Inflammatory macrophage treated with lipopolysaccharide for 4 hours (primary cell): ENCODE measurements around the gene CCDC106.

Experiments
- DNase-seq: peaks from one replicate; pipeline ENCODE4 v3.0.0-alpha.2; 2020

Gene CCDC106

DNA sequence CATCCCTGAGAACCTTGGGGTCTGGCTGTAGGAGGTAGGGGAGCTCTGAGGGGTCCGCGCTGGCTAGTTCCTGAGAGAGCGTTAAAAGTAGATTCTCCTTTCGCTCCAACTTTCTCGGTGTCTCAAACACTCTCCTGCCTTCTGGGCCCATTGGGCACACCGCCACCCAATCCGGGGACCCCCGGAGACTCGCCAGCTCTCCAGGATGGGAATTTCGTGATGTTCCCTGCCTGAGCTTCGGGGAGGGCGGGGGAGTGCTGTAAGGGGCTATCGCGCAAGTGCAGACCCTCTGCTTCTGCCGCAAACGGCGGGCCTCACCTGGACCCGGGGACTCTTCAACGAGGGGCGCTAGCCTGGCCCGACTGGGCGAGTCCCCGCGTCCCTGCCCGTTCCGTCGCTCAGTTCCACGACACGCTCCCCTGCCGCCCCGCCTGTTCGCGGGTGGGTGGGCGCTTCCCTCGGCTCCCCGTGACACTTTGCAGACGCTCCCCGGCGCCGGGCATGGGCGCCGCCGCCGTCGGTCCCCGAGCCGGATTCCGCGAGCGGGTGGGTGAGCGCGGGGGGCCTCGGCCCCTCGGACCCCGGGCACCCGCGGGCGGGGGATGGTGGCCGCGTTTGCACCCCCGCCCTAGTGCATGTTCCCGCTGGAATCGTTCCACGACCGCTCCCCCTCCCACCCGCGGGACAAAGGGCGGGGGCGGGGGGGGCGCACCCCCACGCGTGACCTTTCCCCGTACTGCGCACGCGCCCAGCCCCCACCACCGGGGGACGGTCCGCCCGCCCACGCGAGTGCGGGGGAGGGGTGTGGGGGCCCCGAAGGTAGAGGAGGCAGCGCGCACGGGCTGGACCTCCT lies at the start of gene CCDC106:
TSS of gene CCDC106 (plus strand) at position 481 of the 853 bp plus-strand sequence. CDS start 835 bp downstream, outside the sequence.
- peak; percentile 32 for DNase-seq

GRCh38 chr19:55598719-55599467 lies 49.1 kb upstream of the CCDC106 start:
- peak; percentile 95 for DNase-seq

- peak; percentile 99 for DNase-seq
These were observed 48.6 kb upstream of the CCDC106 start, which contains the start of gene FIZ1 for GRCh38 chr19:55599468-55599841. FIZ1 (minus strand) TSS chr19:55599517; CDS start chr19:55597865, 1,652 bp downstream.

DNA sequence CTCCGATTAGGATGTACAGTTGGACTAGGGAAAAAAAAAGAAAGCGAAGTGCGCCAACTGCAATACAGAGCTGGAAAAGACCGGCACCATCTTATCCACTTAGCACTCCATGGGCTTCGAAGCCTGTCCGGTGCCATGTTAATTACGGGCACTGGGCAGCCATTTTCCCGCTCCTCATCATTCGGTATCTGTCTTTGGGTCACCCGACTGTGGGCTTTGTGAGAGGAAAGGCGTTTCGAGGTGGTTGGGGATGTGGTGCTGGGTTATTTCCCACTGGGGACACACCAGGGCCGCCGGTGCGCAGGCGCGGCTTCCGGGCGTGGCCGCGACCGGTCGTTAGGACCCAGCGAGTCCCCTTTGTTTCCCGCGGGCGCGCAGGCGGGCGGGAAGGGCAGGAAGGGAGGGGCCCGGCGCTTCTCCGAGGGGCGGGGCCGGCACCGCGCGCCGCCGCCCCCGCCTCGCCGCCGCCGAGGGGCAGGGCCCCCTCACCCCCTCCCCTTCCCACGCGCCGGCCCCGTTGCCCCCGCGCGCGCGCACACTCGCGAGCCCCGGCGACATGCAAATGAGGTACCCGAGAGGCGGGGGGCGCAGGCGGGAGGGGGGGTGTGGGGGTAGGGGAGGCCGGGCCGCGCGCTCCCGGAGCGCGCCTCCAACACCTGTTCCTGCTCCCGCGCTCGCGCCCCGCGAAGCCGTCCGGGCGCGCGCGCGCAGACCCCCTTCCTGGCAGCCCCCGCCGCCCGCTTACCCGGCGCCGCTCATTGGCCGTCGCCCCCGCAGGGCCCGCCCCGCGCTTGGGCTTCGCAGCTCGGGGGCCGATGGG lies 48.0 kb upstream of the CCDC106 start, which contains the start of gene ZNF524:
TSS of gene ZNF524 (plus strand) at position 447 of the 820 bp plus-strand sequence. CDS start 1,825 bp downstream, outside the sequence.
- peak; percentile 82 for DNase-seq

- no peak for DNase-seq
These were observed 47.4 kb upstream of the CCDC106 start for GRCh38 chr19:55600662-55601028.

GRCh38 chr19:55601084-55601483 lies 46.9 kb upstream of the CCDC106 start:
- peak; percentile 25 for DNase-seq

GRCh38 chr19:55602104-55603001 lies 45.7 kb upstream of the CCDC106 start:
- DNase-seq: no peak

DNA sequence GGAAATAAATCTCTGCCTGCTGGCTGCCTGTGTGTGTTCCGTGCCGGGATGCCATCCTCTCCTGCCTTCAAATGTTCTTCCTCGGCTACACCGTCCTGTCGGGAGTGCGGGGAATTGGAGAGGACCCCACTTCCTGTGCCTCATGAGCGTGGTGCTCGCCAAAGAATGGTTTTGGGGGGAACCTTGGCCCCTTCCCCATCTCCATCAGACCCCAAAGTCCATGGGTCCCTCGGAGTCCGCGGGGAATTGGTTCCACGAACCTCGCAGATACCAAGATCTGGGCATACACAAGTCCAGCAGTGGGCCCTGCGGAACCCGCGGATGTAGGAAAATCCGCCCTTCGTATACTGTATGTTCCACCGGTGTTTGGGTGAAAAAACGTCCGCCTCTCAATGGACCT lies 44.9 kb upstream of the CCDC106 start:
- DNase-seq: no peak

DNA sequence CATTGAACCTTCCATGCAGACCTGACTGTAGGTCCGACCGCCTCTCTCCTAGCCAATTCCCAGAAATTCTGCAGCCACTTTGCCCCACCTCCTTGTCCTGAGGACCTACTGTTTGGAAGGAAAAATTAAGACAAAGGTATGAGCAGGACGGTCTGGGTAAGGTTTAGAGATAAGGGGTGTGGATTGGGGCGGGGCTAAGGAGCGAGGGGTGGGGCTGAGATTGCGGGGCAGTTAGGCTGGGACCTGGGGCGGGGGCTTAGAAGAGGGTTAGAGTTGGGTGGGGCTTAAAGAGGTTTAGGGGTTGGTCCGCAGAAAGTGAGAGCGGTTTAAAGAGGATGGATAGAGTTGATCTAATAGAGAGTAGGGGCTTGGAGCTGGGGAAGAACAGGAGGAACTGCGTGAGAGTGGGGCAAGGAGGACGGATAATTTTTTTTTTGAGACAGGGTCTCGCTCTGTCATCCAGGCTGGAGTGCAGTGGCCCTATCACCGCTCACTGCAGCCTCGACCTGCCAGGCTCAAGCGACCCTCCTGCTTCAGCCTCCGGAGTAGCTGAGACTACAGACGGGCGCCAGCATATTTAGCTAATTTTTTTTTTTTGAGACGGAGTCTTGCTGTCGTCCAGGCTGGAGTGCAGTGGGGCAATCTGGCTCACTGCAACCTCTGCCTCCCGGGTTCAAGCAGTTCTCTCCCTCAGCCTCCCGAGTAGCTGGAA lies 44.3 kb upstream of the CCDC106 start:
- DNase-seq: no peak

DNA sequence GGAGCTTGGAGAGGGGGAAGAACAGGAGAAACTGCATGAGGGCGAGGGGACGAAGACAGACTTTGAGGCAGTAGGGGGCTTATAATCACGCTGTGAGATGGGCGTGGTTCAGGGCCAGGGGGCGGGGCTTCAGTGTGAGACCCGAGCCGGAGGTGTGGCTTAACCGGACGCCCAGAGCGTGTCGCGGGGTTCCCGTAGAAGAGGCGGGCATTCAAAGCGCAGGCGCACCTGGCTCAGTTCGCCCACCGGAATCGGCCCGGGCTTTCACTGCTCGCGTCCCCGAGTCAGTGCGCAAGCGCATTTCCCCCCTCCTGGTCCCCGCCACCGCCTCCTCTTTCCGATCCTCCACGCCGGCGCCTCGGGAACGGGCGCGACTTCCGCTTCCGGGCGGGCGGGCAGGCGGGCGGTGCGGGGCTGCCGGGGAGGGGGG lies 42.8 kb upstream of the CCDC106 start:
- DNase-seq: peak; percentile 96

GRCh38 chr19:55605637-55606470 lies 42.2 kb upstream of the CCDC106 start, which contains the start of gene ZNF865:
ZNF865 (plus strand) TSS chr19:55605647; CDS start chr19:55613619, 7,972 bp downstream.
- peak; percentile 77 for DNase-seq

DNA sequence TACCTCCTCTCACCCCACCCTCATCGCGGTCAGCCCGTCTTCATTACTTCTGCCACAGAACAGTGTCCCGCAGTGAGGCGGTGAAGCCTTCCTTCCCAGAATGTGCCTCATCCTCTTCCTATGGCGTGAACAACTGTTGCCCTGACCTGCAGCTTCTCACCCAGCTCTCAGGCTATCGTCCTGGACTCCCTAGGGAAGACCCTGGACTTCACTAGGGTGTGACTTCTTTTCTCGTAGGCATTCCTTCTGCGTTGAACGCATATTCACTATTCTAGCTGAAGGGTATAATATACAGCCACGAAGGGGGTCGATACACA lies 41.6 kb upstream of the CCDC106 start:
- no peak for DNase-seq

DNA sequence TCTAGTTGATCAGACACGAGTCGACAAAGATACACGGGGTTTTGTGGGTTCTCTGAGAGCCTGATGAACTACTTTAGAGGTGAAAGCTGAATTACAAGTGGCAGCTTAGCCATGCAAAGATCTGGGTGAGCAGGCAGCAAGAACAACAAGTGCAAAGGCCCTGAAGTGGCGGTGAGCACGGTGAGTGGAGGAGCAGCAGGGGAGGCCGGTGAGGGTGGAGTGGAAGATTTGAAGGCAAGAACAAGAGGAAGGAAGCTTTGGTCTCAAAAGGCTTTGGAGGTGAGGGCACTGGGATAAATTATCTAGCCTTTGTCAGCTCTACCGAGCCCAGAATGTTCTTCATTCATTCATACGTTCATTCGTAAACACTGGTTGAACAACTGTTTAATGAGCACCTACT lies 41.2 kb upstream of the CCDC106 start:
- no peak for DNase-seq

- no peak for DNase-seq
These were observed 38.7 kb upstream of the CCDC106 start for GRCh38 chr19:55609326-55609725.

GRCh38 chr19:55611300-55611982 lies 36.6 kb upstream of the CCDC106 start:
- DNase-seq: no peak

DNA sequence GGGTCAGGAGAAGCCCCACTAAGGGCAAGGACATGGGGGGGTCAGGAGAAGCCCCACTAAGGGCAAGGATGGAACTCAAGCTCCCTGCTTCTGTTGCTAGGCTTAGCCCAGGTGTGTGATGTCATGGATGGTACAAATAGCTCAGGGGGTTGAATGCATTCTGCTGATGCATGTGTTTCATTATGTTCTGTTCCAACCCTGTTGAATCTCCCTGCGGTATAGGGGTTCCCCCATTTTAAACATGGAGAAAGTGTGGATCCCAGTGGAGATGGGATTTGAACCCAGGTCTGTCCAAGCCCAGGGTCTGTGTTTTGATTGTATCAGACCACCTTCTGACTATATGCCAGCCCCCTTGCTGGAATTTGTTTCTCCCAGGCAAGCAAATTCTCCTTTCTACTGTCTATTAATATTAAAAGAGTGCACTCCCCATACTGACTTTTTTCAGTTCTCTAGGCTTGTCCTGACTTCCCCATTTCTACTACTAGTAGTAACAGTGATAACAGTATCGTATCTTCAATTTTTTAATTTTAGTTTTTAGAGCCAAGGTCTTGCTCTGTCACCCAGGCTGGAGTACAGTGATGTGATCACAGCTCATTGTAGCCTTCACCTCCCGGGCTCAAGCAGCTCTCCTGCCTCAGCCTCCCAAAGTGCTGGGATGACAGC lies 35.9 kb upstream of the CCDC106 start:
- peak; percentile 19 for DNase-seq

- DNase-seq: no peak
These were observed 34.6 kb upstream of the CCDC106 start for GRCh38 chr19:55613396-55613795.

DNA sequence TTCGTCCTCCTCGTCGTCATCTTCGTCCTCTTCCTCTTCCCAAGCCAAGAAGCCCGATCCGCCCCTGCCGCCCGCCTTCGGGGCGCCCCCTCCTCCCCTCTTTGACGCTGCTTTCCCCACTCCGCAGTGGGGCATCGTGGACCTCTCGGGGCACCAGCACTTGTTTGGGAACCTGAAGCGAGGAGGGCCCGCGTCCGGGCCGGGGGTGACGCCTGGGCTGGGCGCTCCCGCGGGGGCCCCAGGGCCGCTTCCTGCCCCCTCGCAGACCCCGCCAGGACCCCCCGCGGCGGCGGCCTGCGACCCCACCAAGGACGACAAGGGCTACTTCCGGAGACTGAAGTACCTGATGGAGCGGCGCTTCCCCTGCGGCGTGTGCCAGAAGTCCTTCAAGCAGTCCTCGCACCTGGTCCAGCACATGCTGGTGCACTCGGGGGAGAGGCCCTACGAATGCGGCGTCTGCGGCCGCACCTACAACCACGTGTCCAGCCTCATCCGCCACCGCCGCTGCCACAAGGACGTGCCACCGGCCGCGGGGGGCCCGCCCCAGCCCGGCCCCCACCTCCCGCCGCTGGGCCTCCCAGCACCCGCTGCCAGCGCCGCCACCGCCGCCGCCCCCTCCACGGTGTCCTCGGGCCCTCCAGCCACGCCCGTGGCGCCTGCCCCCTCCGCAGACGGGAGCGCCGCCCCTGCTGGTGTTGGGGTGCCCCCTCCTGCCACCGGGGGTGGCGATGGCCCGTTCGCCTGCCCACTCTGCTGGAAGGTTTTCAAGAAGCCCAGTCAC lies 33.9 kb upstream of the CCDC106 start:
- no peak for DNase-seq
